ENCODE measurements around the gene NYAP1.
"Not testable (repeated sequence)": the region's sequence is repeated elsewhere in the genome, so short reads cannot be mapped to it uniquely, and the experiment has no call there.

Gene NYAP1

GRCh38 chr7:100437150-100438100 lies 46.3 kb upstream of the NYAP1 start:
- Histone ChIP-seq H3K9ac (ENCODE audit: low read length) (peak overlapping the region; percentile 96), H3K27me3 (ENCODE audit: low read length) (no peaks in the 10 kb centered on the region), H3K9me2 (replicated peaks; ENCODE audit: insufficient read depth, low read length) (no peaks in the 10 kb centered on the region), H2AFZ (ENCODE audit: low read depth, low read length, severe bottlenecking) (no peak overlapping the region), H3F3A (ENCODE audit: insufficient read depth) (peaks cover 47% of the 10 kb centered on the region), H3K79me2 (ENCODE audit: insufficient read depth, low read length) (peaks cover 14% of the 10 kb centered on the region; the same call in 1 of the 2 replicates), H3K9me3 (ENCODE audit: insufficient read depth, low read length) (no peaks in the 10 kb centered on the region), H3K4me2 (ENCODE audit: low read depth, low read length, poor library complexity, severe bottlenecking) (peak overlapping the region; percentile 90), H3K4me3 (ENCODE audit: insufficient read depth, low read length, poor library complexity, severe bottlenecking) (no peak overlapping the region), H4K20me1 (ENCODE audit: low read depth, low read length) (no peaks in the 10 kb centered on the region), H3K36me3 (ENCODE audit: low read length) (no peaks in the 10 kb centered on the region), H3K27ac (ENCODE audit: low read depth, low read length) (no peak overlapping the region)
- TF ChIP-seq EZH2phosphoT487 (conservative IDR thresholded peaks at IDR 0.05; ENCODE audit: low read length) = no peak
- TF ChIP-seq, protein P1, sequence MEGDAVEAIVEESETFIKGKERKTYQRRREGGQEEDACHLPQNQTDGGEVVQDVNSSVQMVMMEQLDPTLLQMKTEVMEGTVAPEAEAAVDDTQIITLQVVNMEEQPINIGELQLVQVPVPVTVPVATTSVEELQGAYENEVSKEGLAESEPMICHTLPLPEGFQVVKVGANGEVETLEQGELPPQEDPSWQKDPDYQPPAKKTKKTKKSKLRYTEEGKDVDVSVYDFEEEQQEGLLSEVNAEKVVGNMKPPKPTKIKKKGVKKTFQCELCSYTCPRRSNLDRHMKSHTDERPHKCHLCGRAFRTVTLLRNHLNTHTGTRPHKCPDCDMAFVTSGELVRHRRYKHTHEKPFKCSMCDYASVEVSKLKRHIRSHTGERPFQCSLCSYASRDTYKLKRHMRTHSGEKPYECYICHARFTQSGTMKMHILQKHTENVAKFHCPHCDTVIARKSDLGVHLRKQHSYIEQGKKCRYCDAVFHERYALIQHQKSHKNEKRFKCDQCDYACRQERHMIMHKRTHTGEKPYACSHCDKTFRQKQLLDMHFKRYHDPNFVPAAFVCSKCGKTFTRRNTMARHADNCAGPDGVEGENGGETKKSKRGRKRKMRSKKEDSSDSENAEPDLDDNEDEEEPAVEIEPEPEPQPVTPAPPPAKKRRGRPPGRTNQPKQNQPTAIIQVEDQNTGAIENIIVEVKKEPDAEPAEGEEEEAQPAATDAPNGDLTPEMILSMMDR (IDR thresholded peaks at IDR 0.05; ENCODE audit: insufficient read depth, low read length, poor library complexity, severe bottlenecking) = no peak

GRCh38 chr7:100438172-100438571 lies 45.6 kb upstream of the NYAP1 start:
- Histone ChIP-seq H3K9me2 (replicated peaks; ENCODE audit: insufficient read depth, low read length) (no peaks in the 10 kb centered on the region), H3K4me3 (ENCODE audit: insufficient read depth, low read length, poor library complexity, severe bottlenecking) (no peak overlapping the region), H3K36me3 (ENCODE audit: low read length) (no peaks in the 10 kb centered on the region), H2AFZ (ENCODE audit: low read depth, low read length, severe bottlenecking) (no peak overlapping the region), H3K27me3 (ENCODE audit: low read length) (no peaks in the 10 kb centered on the region), H3K79me2 (ENCODE audit: insufficient read depth, low read length) (peaks cover 14% of the 10 kb centered on the region; the same call in 1 of the 2 replicates), H3F3A (ENCODE audit: insufficient read depth) (peaks cover 39% of the 10 kb centered on the region), H3K9ac (ENCODE audit: low read length) (no peak overlapping the region), H3K4me2 (ENCODE audit: low read depth, low read length, poor library complexity, severe bottlenecking) (no peak overlapping the region), H4K20me1 (ENCODE audit: low read depth, low read length) (no peaks in the 10 kb centered on the region), H3K27ac (ENCODE audit: low read depth, low read length) (no peak overlapping the region), H3K9me3 (ENCODE audit: insufficient read depth, low read length) (no peaks in the 10 kb centered on the region)
- TF ChIP-seq EZH2phosphoT487 (conservative IDR thresholded peaks at IDR 0.05; ENCODE audit: low read length) = no peak
- TF ChIP-seq, protein P1 (IDR thresholded peaks at IDR 0.05; ENCODE audit: insufficient read depth, low read length, poor library complexity, severe bottlenecking) = no peak

DNA sequence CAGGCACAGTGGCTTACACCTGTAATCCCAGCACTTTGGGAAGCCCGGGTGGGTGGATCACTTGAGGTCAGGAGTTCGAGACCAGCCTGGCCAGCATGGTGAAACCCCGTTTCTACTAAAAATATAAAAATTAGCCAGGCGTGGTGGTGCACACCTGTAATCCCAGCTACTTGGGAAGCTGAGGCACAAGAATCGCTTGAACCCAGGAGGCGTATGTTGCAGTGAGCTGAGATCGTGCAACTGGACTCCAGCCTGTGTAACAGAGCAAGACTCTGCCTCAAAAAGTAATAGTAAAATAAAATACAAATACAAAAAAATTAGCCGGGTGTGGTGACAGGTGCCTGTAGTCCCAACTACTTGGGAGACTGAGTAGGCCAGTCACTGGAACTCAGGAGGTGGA lies 45.0 kb upstream of the NYAP1 start:
- not testable (repeated sequence) for H4K20me1 ChIP-seq (ENCODE audit: low read depth, low read length); H3K36me3 ChIP-seq (ENCODE audit: low read length); H2AFZ ChIP-seq (ENCODE audit: low read depth, low read length, severe bottlenecking); H3K9ac ChIP-seq (ENCODE audit: low read length); H3K27ac ChIP-seq (ENCODE audit: low read depth, low read length); H3K4me3 ChIP-seq (ENCODE audit: insufficient read depth, low read length, poor library complexity, severe bottlenecking); H3K27me3 ChIP-seq (ENCODE audit: low read length); H3K9me2 ChIP-seq (replicated peaks; ENCODE audit: insufficient read depth, low read length); H3K9me3 ChIP-seq (ENCODE audit: insufficient read depth, low read length); H3K4me2 ChIP-seq (ENCODE audit: low read depth, low read length, poor library complexity, severe bottlenecking)
- peaks cover 14% of the 10 kb centered on the region; the same call in 1 of the 2 replicates for H3K79me2 ChIP-seq (ENCODE audit: insufficient read depth, low read length)
- peaks cover 34% of the 10 kb centered on the region for H3F3A ChIP-seq (ENCODE audit: insufficient read depth)

- H3K27ac ChIP-seq (ENCODE audit: low read depth, low read length) = not testable (repeated sequence)
Measured at GRCh38 chr7:100439244-100439643, 44.5 kb upstream of the NYAP1 start.

More at GRCh38 chr7:100439244-100439643, 44.5 kb upstream of the NYAP1 start:
- not testable (repeated sequence) for H3K36me3 ChIP-seq (ENCODE audit: low read length); H3K27me3 ChIP-seq (ENCODE audit: low read length); H3K4me2 ChIP-seq (ENCODE audit: low read depth, low read length, poor library complexity, severe bottlenecking); H3K4me3 ChIP-seq (ENCODE audit: insufficient read depth, low read length, poor library complexity, severe bottlenecking); H4K20me1 ChIP-seq (ENCODE audit: low read depth, low read length); H3K9me2 ChIP-seq (replicated peaks; ENCODE audit: insufficient read depth, low read length); H2AFZ ChIP-seq (ENCODE audit: low read depth, low read length, severe bottlenecking); H3K9ac ChIP-seq (ENCODE audit: low read length); H3K9me3 ChIP-seq (ENCODE audit: insufficient read depth, low read length)
- peaks cover 29% of the 10 kb centered on the region for H3F3A ChIP-seq (ENCODE audit: insufficient read depth)
- H3K79me2 ChIP-seq (ENCODE audit: insufficient read depth, low read length) = peaks cover 14% of the 10 kb centered on the region; the same call in 1 of the 2 replicates

Data from SU-DHL-6 (cell line).